DMS53 treated with DMSO at 0.1 percent for 48 hours (cell line): ENCODE measurements around the gene RIMBP2.

Experiments
- DNase-seq: peaks from one replicate; lab custom pipeline; 2025; ENCODE audit not compliant: unreplicated experiment; lab: John Stamatoyannopoulos, UW

Gene RIMBP2

DNA sequence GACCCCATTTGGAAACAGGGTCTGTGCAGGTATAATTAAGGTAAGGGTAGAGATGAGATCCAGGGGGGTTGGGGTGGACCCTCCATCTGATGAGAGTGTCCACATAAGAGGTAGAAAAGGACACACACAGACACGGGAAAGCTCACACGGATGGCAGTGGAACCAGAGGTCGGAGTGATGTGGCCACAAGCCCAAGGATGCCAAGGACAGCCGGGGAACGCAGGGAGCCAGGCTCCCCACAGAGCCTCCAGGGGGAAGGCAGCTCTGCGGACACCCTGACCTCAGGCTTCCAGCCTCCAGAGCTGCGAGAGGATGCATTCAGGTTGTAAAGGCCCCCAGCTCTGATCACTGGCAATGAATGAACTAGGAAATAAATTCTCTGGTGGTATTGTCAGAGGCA is 33.0 kb downstream of the RIMBP2 start:
- no peak for DNase-seq

DNA sequence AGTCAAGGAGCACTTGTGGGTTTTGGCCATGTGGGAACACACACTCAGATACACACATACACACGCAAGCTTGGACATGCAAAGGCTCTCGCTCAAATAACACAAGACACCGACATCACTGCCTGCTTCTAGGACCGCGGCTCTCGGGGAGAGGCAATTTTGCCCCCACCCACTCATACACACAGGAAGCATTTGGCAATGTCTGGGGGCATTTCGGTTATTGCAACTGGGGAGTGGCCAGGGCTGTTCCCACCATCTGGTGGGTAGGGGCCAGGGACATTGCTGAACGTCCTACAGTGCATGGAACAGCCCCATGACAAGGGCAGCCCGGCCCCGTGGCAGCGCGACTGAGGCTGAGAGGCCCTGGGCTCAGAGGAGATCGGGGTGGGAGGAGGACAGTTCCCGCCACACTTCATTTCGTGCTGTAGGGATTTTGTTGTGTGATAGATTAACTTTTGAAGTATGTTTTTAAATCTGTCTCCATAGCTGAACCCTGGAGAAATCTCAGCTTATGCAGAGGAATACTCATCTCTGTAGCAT is 35.6 kb downstream of the RIMBP2 start:
- DNase-seq, result no peak

DNA sequence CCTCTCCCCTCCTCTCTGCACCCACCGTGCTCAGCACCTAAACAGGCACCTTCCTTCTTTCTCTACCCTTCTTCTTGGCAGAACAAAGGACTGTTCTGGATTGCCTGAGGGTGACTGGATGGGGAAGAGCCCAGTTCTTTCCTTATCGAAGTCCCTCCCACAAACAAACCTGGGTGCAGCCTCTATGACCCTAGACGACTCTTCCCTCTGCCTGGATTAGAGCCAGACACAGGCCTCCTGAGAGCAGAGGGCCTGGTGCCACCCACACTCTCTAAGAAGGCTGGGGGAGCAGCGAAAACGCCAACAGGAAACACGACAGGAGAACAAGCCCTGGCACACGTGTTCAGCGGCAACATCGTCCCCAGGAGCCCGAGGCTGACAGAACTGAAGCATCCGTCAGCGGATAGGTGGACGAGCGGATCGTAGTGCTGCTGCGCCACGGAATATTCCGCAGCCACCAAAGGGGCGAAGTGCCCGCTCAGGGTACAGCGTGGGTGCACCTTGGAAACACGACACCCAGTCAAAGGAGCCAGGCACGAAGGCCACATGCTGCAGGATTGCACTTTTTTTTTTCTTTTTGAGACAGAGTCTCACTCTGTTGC is 38.0 kb downstream of the RIMBP2 start:
- DNase-seq, result no peak

DNA sequence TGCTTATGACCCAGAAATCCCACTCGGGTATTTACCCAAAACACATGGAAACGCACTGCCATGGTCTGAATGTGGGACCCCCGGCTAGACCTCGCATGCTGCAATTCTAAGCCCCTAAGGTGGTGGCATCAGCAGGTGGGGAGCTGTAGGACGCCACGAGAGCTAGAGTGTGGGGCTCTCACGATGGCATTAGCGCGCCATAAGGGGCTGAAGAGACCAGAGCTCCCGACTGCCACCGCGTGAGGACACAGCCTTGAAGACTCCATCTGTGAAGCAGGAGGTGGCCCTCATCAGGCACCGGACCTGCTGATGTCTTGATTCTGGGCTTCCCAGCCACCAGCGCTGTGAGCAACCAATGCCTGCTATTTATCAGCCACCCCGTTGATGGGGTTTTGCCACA is 40.3 kb downstream of the RIMBP2 start:
- no peak for DNase-seq

DNA sequence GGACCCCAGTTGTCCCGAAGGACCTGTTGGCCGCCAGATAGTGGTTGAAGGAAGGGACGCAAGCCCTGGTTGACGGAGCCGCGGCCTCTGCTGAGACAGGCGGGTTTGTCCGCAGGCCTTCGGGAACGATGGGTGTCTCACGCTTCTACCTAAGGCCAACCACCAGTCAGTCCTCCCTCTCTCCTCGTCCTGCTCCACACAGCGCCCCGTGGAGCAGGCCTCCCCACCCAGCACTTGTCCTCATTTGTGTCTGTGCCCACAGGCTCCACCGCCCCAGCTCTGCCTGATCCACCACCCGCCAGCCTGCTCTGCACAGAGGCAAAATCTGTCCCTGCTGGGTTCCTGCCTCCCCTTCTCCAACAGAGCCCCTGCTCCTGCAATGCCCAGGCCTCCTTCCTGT is 41.0 kb downstream of the RIMBP2 start:
- DNase-seq, result no peak

DNA sequence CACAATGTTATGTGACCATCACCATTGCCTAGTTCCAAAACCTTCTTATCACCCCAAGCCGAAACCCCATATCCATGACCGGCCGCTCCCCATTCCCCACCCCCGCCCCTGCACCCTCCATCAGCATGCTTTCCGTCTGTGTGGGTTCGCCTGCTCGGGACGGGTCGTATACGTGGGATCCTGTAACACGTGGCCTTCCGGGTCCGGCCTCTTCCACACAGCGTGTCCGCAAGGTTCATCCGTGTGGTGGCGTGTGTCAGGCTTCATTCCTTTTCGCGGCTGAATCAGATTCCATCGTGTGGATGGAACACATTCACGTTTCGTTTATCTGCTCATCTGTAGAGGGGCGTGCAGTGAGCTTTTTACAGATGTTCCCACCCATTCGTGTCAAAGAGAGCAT is 41.4 kb downstream of the RIMBP2 start:
- no peak for DNase-seq

DNA sequence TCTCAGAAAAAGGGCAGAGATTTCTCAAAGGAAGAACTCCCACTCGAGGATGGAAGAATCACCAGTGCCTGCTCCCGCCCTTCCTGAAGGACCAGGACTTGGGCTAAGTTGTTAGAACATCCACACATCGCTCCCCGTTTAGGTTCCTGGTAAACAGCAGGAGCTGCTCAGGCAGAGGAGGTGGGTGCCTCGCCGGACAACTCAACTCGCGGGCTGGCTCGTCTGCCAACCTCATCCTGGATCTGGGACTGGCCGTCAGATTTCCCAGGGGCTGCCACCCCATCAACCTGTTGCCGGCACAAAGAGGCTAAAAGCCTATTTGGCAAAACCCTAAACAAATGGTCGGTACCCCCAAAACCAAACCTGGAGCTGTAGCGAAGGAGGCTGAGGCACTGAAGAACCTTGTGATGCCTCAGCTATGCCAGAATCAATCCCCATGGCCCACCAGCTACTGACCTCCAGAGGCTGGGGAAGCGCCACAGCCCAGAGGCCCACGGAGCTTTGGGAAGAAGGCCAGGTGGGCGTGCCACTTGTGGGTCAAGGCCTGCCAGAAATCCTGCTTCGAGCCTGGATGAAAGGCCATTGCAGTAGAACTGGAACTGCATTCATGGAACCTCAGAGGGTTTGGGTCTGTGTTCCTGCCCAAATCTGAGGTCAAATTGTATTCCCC is 42.9 kb downstream of the RIMBP2 start:
- no peak for DNase-seq

DNA sequence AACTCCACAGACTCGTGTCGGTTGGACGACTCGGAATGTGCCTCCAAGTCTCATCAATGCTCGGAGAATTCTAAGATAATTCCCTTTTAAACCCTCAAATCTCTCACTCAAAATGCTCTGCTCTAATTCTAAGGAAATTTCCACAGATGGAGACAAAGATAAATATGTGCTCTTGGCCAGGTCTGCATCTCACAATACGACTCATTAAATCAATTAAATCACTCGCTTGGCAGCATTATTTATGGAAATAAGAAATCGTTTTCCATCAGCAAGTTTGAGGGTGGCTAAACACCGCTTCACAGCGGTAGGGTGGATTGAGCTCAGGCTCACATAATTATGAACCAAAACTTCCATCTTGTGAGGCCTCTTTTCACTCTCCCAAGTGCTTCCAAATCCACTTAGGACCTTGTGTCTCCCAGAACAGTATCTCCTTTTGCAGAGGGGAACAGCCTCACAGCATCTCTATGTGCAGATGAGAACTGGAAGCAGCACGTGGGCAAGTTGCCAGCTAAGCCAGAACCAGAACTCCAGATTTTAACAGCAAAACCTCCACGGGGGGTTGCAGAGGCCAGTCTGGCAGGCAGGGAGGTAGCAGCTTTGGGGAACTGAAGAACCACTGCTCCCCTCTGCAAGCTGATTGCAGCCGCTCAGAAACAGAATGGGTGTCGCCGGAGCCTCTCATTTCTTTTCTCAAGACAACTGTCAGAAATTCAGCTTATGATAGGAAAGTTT is 43.8 kb downstream of the RIMBP2 start:
- no peak for DNase-seq

DNA sequence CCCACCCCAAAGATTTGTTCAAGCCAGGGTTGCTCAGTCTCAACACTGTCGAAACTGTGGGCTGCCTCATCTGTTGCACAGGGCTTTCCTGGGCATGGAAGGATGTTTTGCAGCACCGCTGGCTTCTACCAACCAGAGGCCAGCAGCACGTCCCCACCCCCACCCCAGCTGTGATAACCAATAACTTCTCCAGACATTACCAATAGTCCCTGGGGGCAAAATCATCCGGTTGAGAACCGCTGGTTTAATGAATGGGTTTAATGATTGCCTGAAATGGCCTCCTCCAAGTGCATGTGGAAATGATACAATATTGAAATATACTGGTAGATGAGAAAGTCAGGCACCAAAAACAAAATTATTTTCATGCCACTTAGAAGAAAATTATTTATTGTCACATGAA is 44.5 kb downstream of the RIMBP2 start:
- no peak for DNase-seq

DNA sequence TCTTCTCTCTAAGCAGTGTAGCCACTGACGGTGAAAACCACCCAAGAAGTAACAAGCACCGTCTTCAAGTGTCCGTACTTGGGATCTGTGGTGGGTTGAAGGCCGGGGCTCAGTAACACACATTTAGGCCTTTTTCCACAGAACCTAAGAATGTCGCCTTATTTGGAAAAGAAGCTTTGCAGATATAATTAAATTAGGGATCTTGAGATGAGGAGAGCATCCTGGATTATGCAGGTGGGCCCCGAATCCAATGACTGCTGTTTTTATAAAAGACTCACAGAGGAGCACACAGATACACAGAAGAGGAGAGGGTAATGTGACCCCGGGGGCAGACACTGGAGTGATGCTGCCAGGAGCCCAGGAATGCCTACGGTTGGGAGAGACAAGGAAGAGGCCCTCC is 46.3 kb downstream of the RIMBP2 start:
- no peak for DNase-seq

DNA sequence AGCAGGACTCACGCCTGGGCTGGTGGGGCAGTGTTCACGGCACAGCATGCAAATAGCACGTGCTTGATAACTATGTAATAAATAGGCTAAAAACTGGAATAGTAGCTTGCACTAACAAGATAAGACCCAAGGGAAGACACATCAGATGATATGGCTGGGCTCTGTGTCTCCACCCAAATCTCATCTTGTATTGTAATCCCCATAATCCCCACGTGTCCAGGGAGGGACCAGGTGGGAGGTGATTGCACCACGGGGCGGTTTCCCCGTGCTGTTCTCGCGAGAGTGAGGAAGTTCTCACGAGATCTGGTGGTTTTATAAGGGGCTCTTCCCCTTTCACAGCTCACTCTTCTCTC is 46.9 kb downstream of the RIMBP2 start:
- DNase-seq, result no peak

DNA sequence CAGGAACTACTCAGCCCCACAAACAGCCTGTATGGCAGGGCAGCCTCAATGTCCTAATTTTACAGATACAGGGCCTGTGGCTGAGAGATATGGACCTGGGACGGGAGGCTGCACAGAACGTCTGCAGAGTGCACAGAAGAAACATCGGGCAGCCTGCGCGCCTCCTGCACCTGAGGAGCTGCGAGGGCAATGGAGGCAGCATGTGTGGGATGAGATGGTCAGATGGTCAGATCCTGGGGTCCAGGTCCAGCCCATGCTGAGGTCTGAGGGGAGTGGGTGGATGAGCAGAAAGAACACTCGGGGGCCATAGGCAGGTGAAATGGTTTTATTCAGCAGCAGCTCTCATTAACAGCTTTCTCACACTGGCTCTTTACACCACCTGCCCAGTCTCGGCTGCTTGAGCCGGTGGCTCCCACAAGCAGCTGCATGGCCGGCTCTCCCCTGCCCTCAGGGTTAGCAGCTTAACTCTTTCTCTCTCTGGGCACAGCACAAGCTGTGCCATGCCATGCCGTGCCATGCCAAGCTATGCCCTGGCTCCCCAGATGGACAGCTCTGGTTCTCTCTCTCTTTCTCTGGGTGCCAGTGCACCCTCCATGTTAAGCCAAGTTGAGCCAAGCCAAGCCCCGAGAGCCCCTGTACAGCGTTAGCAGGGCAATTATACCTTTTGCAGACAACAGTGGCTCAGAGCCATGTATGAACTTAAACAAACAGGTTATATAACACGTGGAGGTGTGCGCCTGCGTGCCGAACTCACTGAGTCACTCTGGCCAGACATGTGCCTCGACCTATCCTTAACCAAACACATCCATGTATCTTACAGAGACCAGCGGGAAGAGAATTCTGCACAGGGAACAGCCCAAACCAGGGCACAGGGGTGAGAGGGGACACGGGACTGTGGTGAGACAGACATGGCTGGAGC is 47.6 kb downstream of the RIMBP2 start:
- DNase-seq, result no peak

DNA sequence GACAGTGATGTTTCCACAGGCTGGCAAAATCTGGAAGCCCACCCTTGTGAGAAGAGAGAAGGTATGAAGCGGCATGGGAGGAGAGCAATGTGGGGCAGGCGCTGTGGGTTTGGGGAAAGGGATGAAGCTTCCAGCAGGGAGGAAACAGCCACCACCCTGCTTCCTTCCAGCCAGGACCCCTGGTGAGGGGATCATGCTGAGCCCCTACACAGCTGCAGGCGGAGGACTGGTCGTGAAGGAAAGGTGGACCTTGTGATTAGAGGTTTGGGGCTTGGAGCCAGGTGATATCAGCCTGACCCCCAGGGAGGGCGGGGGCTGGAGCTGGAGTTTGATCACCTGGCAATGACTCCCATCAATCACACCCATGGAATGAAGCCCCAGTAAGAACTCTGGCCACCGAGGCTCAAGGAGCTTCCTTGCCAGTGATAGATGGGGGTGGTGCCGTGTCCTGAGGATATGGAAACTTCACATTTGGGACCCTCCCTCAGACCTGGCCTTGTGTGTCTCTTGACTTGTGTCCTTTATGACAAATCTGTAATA is 48.6 kb downstream of the RIMBP2 start:
- no peak for DNase-seq

DNA sequence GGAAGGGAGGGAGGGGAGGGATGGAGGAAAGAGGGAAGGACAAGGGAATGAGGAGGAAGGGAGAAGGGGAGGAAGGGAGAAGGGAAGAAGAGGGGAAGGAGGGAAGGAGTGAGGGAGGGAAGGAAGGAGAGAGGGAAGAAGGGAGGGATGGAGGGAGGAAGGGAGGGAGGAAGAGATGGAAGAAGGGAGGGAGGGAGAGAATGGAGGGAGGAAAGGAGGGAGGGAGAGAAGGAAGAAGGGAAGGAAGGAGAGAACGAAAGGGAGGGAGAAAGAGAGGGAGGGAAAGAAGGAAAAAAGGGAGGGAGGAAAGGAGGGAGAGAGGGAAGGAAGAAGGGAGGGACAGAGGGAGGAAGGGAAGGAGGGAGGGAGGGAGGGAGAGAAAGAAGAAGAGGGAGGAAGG is 49.5 kb downstream of the RIMBP2 start:
- DNase-seq, result no peak

DNA sequence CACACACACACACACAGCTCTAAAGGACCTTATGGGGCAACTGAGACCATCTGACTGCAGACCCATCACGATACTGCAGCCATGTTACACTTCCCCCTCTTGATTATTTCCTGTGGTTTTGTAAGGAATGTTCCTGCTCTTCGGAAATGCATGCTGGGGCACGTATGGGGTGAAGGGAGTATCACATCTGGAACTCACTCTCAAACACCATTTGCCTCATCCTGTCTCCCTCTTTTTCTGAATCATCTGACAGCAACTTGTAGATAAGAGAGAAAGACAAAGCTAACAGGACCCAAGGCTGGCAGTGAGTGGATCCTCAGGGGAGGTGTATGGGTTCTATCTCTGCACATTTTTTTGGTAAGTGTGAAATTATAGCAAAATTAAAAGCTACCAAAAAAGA is 50.3 kb downstream of the RIMBP2 start:
- DNase-seq, result no peak

DNA sequence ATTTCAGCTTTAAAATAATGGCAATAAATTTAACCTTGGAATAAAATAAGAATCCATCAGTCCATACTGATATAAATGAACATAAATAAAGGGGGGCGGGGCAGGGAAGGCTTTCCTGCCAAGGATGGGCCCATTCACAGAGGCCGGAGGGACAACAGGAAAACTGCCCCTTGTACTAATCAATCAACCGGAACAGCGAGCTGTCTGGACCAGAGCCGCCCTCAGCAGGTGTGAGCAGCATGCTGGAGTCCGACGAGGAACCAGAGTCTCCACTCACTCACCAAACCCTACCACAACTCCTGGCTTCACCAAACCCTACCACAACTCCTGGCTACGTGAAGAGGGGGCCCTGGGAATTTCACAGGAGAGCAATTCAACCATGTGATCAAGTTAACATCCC is 51.3 kb downstream of the RIMBP2 start:
- DNase-seq, result no peak

DNA sequence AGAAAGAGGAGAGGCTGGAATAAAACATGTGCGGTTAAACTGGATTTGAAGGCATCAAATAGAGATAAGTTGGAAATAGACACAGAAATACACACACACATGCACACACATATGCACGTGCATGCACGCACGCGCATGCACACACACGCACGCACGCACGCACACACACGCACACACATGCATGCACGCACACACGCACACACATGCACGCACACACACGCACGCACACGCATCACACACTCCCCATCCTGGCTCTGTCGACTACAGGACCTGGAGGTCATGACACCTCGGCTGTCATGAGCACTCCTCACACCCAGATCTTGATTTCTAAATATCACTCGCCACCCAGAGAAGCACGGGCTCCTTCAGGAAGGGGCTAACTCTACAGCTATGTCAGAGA is 51.8 kb downstream of the RIMBP2 start:
- DNase-seq, result no peak

DNA sequence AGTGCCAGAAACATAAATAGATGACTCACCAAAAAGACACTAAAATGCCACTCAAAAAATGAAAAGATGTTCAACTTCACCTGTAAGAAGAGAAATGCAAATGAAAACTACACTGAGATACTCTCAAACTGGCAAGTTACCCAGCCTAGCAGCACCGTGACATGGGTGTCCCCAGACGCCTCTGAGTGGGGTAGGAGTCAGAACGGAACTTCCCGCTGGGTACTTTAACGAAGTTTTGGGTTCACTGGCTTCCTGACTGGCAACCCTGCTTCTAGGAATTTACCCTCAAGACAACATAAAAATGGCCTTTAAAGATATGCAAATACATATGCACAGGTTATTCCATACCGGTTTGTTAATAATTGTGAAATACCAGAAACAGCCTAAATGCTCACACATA is 52.6 kb downstream of the RIMBP2 start:
- no peak for DNase-seq

DNA sequence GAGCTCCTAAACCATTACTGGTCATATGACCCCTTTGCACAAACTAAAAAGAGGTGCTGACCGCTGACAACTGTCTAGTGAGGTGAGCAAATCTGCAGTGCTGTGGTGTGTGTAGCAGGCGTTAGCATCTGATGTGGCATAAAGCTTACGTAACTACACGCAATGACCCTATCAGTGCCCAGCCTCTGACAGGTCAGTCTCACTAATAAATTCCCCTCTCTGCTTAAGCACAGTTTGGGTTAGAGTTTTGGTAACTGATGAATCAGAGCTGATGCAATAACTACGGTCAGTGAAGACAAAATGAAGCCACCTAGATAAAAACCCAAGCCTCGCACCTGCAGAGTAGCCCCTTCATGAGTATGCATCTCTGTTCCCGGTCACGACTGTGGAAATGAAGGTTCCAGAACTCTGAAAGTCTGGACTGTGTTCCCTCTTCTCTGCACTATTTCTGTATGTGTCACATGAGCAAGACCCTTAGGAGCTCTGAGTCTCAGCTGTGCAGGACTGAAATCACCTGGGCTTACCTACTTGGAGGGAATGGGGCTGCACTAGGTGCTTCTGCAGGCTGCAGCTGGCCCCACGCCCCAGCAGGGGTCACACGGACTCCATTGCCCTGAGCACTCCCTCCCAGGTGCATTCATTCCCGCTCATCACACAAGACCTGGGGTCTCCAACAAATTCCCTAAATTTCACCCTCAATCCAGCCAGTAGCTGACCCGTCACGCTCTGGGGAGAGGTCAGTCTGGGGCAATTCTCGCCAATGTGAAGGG is 54.4 kb downstream of the RIMBP2 start:
- DNase-seq, result no peak

DNA sequence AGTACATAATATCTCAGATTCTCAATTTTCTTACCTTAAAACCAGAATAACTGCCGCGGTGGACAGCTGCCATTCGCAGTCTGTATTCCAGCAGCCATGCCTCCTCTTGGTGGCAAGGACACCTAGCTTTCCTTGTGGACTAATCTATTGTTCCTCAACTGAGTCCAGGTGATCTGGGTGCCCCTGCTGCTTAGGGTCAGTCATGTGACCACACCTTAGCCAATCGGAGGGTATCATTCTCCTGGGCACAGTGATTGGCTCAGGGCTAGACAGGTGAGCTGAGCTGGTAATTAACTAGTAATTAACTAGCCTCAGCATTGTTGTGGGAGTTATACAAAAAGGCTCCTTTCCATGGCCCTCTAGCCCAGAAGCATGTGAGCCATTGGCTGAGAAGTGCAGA is 55.0 kb downstream of the RIMBP2 start:
- no peak for DNase-seq
